GM19193 (cell line): ENCODE data around the gene TBC1D1.

Experiments used
- POLR2A ChIP-seq: IDR thresholded peaks from 4 replicates; pipeline ENCODE4 v1.6.1; 2011; ENCODE audit not compliant: insufficient read depth, insufficient read length; ENCODE audit errors: extremely low read depth

TBC1D1 gene

GRCh38 chr4:38178392-38178995 lies 287.6 kb downstream of the TBC1D1 start:
- TF ChIP-seq POLR2A: no peak

GRCh38 chr4:38179690-38180377 lies 288.9 kb downstream of the TBC1D1 start:
- TF ChIP-seq POLR2A: no peak

GRCh38 chr4:38180456-38180855 lies 289.6 kb downstream of the TBC1D1 start:
- no peak for TF ChIP-seq POLR2A

- TF ChIP-seq POLR2A: no peak
Measured at GRCh38 chr4:38181286-38181685, 290.4 kb downstream of the TBC1D1 start.

GRCh38 chr4:38182334-38182998 lies 291.6 kb downstream of the TBC1D1 start:
- no peak for TF ChIP-seq POLR2A

GRCh38 chr4:38184404-38184803 lies 293.5 kb downstream of the TBC1D1 start:
- no peak for TF ChIP-seq POLR2A

- no peak for TF ChIP-seq POLR2A
Measured at GRCh38 chr4:38185406-38186144, 294.7 kb downstream of the TBC1D1 start.

- no peak for TF ChIP-seq POLR2A
Measured at GRCh38 chr4:38188136-38188535, 297.3 kb downstream of the TBC1D1 start.

GRCh38 chr4:38188631-38189101 lies 297.8 kb downstream of the TBC1D1 start:
- TF ChIP-seq POLR2A: no peak
